GM21825 (cell line): ENCODE data around the gene RASSF4.
"Not testable (repeated sequence)": the region's sequence is repeated elsewhere in the genome, so short reads cannot be mapped to it uniquely, and the experiment has no call there.

ENCODE experiments used
- ATAC-seq: cut with Tn5 transposase; IDR thresholded peaks from one replicate; pipeline ENCODE4 v1.9.1; 2021; ENCODE audit warnings: mild to moderate bottlenecking, moderate library complexity; ENCODE audit not compliant: unreplicated experiment

Gene RASSF4

GRCh38 chr10:45000752-45001380 lies 41.3 kb downstream of the RASSF4 start, which contains the start of gene ZNF22:
ZNF22 (plus strand) TSS chr10:45000923; CDS start chr10:45003369, 2,446 bp downstream.
- ATAC-seq, result peak; percentile 77

GRCh38 chr10:45001381-45002148 lies 42.0 kb downstream of the RASSF4 start:
- ATAC-seq, result peak; percentile 70

- ATAC-seq, result no peak
These were observed 43.9 kb downstream of the RASSF4 start for GRCh38 chr10:45003432-45004000.

- no peak for ATAC-seq
These were observed 45.1 kb downstream of the RASSF4 start for GRCh38 chr10:45004661-45005060.

- ATAC-seq, result no peak
These were observed 45.7 kb downstream of the RASSF4 start for GRCh38 chr10:45005284-45005683.

GRCh38 chr10:45006276-45007030 lies 46.9 kb downstream of the RASSF4 start:
- no peak for ATAC-seq

GRCh38 chr10:45008524-45009161 lies 49.0 kb downstream of the RASSF4 start:
- ATAC-seq, result peak; percentile 80

GRCh38 chr10:45014557-45014956 lies 55.0 kb downstream of the RASSF4 start:
- ATAC-seq, result not testable (repeated sequence)

GRCh38 chr10:45015590-45015989 lies 56.0 kb downstream of the RASSF4 start:
- ATAC-seq, result no peak

GRCh38 chr10:45023426-45023825 lies 63.8 kb downstream of the RASSF4 start:
- no peak for ATAC-seq

- no peak for ATAC-seq
These were observed 74.7 kb downstream of the RASSF4 start for GRCh38 chr10:45034301-45034700.

- no peak for ATAC-seq
These were observed 76.1 kb downstream of the RASSF4 start for GRCh38 chr10:45035673-45036072.

- ATAC-seq, result no peak
These were observed 81.4 kb downstream of the RASSF4 start for GRCh38 chr10:45040921-45041542.

- no peak for ATAC-seq
These were observed 84.7 kb downstream of the RASSF4 start for GRCh38 chr10:45044290-45044689.
